ENCODE data around the gene CHCHD6.

- TF ChIP-seq POLR2AphosphoS5 (IDR thresholded peaks at IDR 0.05; ENCODE audit: insufficient read depth, low read depth, low read length) (no peak), POLR2A (IDR thresholded peaks at IDR 0.05; ENCODE audit: low read depth, low read length) (no peak), CTCF (IDR thresholded peaks at IDR 0.05; ENCODE audit: extremely low read depth in 1 of 2, insufficient read depth in 1 of 2, low read depth in 1 of 2, low read length in 2 of 2) (no peak), MAX (IDR thresholded peaks at IDR 0.05; ENCODE audit: insufficient read depth, insufficient read length) (no peak), EZH2 (IDR thresholded peaks at IDR 0.05; ENCODE audit: borderline replicate concordance, low read depth, low read length, severe bottlenecking) (no peak), MYC (IDR thresholded peaks at IDR 0.05; ENCODE audit: low read depth, low read length) (no peak), FOS (IDR thresholded peaks at IDR 0.05; ENCODE audit: borderline replicate concordance, insufficient read depth, low read length) (no peak), JUN (IDR thresholded peaks at IDR 0.05; ENCODE audit: borderline replicate concordance, insufficient read depth, insufficient read length, low read depth) (no peak)
These were observed 280.5 kb downstream of the CHCHD6 start for GRCh38 chr3:126984391-126985131.

Measured in endothelial cell of umbilical vein (primary cell).